ENCODE measurements around the gene MSH2.

MSH2 gene

GRCh38 chr2:47520825-47521665 is 118.1 kb downstream of the MSH2 start:
- H3K4me3 ChIP-seq (ENCODE audit: low read length), result peak overlapping the region; percentile 50
- peak; percentile 67 for DNase-seq (ENCODE audit: low read depth, low spot score)

- no peak overlapping the region for H3K4me3 ChIP-seq (ENCODE audit: low read length)
- DNase-seq (ENCODE audit: low read depth, low spot score), result peak; percentile 39
Observed at GRCh38 chr2:47521666-47522285, 118.8 kb downstream of the MSH2 start.

- H3K4me3 ChIP-seq (ENCODE audit: low read length), result no peak overlapping the region
- DNase-seq (ENCODE audit: low read depth, low spot score), result no peak
Observed at GRCh38 chr2:47525167-47525566, 122.2 kb downstream of the MSH2 start.

GRCh38 chr2:47528455-47528854 is 125.5 kb downstream of the MSH2 start:
- no peak for DNase-seq (ENCODE audit: low read depth, low spot score)
- H3K4me3 ChIP-seq (ENCODE audit: low read length), result no peak overlapping the region

GRCh38 chr2:47528874-47529273 is 125.9 kb downstream of the MSH2 start:
- H3K4me3 ChIP-seq (ENCODE audit: low read length), result no peak overlapping the region
- no peak for DNase-seq (ENCODE audit: low read depth, low spot score)

- DNase-seq (ENCODE audit: low read depth, low spot score), result no peak
Observed at GRCh38 chr2:47530105-47530760, 127.3 kb downstream of the MSH2 start.

GRCh38 chr2:47531378-47532042 is 128.6 kb downstream of the MSH2 start:
- DNase-seq (ENCODE audit: low read depth, low spot score), result no peak
- no peak overlapping the region for H3K4me3 ChIP-seq (ENCODE audit: low read length)

More at GRCh38 chr2:47530105-47530760, 127.3 kb downstream of the MSH2 start:
- H3K4me3 ChIP-seq (ENCODE audit: low read length), result no peak overlapping the region
